Measurements from ENCODE around the gene ATRN. TPM values are rescaled to one million over a fixed set of nuclear protein-coding genes. Genes with fewer than 3 reads are reported as not detected.

ATRN gene
- total RNA-seq, 2 donors from 2014 or later, result 13.5 to 13.8 TPM

- Mint-ChIP-seq H3K27ac (no peak overlapping the region), H3K4me3 (no peak overlapping the region)
Measured at GRCh38 chr20:3694864-3695263, 224.0 kb downstream of the ATRN start.

GRCh38 chr20:3696200-3696599 is 225.4 kb downstream of the ATRN start:
- peaks cover 3% of the 10 kb centered on the region for H3K9me3 ChIP-seq (ENCODE audit: control insufficient read depth, low read length, poor library complexity, severe bottlenecking)
- Mint-ChIP-seq H3K4me1 (no peaks in the 10 kb centered on the region), H3K27me3 (no peaks in the 10 kb centered on the region), H3K27ac (no peak overlapping the region), H3K36me3 (ENCODE audit: low read depth) (no peaks in the 10 kb centered on the region), H3K4me3 (no peak overlapping the region)
- DNase-seq (no peak), ATAC-seq (no peak)

More at GRCh38 chr20:3694864-3695263, 224.0 kb downstream of the ATRN start:
- no peak for ATAC-seq
- Mint-ChIP-seq H3K27me3 (no peaks in the 10 kb centered on the region), H3K4me1 (no peaks in the 10 kb centered on the region), H3K36me3 (ENCODE audit: low read depth) (no peaks in the 10 kb centered on the region)
- peaks cover 3% of the 10 kb centered on the region for H3K9me3 ChIP-seq (ENCODE audit: control insufficient read depth, low read length, poor library complexity, severe bottlenecking)
- DNase-seq, result no peak

- no peaks in the 10 kb centered on the region for H3K27me3 Mint-ChIP-seq
- H3K36me3 Mint-ChIP-seq (ENCODE audit: low read depth), result no peaks in the 10 kb centered on the region
- DNase-seq, result no peak
- no peaks in the 10 kb centered on the region for H3K4me1 Mint-ChIP-seq
- H3K27ac Mint-ChIP-seq, result no peak overlapping the region
- H3K4me3 Mint-ChIP-seq, result no peak overlapping the region
- no peak for ATAC-seq
- H3K9me3 ChIP-seq (ENCODE audit: control insufficient read depth, low read length, poor library complexity, severe bottlenecking), result peaks cover 3% of the 10 kb centered on the region
Measured at GRCh38 chr20:3696745-3697587, 226.1 kb downstream of the ATRN start.

GRCh38 chr20:3697588-3698305 is 226.9 kb downstream of the ATRN start:
- no peak overlapping the region for H3K4me3 Mint-ChIP-seq

GRCh38 chr20:3698591-3699001 is 227.8 kb downstream of the ATRN start:
- ATAC-seq (no peak), DNase-seq (no peak)
- peaks cover 3% of the 10 kb centered on the region for H3K9me3 ChIP-seq (ENCODE audit: control insufficient read depth, low read length, poor library complexity, severe bottlenecking)
- H3K27ac Mint-ChIP-seq, result no peak overlapping the region
- H3K4me3 Mint-ChIP-seq, result no peak overlapping the region
- H3K36me3 Mint-ChIP-seq (ENCODE audit: low read depth), result no peaks in the 10 kb centered on the region
- peaks cover under 1% of the 10 kb centered on the region for H3K27me3 Mint-ChIP-seq
- no peaks in the 10 kb centered on the region for H3K4me1 Mint-ChIP-seq

More at GRCh38 chr20:3697588-3698305, 226.9 kb downstream of the ATRN start:
- no peaks in the 10 kb centered on the region for H3K36me3 Mint-ChIP-seq (ENCODE audit: low read depth)
- no peaks in the 10 kb centered on the region for H3K4me1 Mint-ChIP-seq
- DNase-seq (no peak), ATAC-seq (no peak)
- no peak overlapping the region for H3K27ac Mint-ChIP-seq
- no peaks in the 10 kb centered on the region for H3K27me3 Mint-ChIP-seq
- H3K9me3 ChIP-seq (ENCODE audit: control insufficient read depth, low read length, poor library complexity, severe bottlenecking), result peaks cover 3% of the 10 kb centered on the region

- ATAC-seq (no peak), DNase-seq (no peak)
- Mint-ChIP-seq H3K27ac (no peak overlapping the region), H3K36me3 (ENCODE audit: low read depth) (no peaks in the 10 kb centered on the region), H3K4me3 (no peak overlapping the region), H3K27me3 (peaks cover 5% of the 10 kb centered on the region), H3K4me1 (no peaks in the 10 kb centered on the region)
- peaks cover 3% of the 10 kb centered on the region for H3K9me3 ChIP-seq (ENCODE audit: control insufficient read depth, low read length, poor library complexity, severe bottlenecking)
Measured at GRCh38 chr20:3699037-3699436, 228.2 kb downstream of the ATRN start.

Other genes with a start within 250 kb of the ATRN start
- 1 to 10 TPM in 1 of 2 donors, under 1 TPM in 1; 0.37 to 1.3 TPM for gene SLC4A11, start 231.8 kb upstream of the ATRN start, total RNA-seq
- gene DNAAF9, start 63.3 kb upstream of the ATRN start, total RNA-seq, result 1 to 10 TPM; 6.5 to 6.7 TPM
- not detected for gene GFRA4, start 192.4 kb downstream of the ATRN start, total RNA-seq
- gene ADAM33, start 211.0 kb downstream of the ATRN start, total RNA-seq, result not detected
- gene SIGLEC1, start 241.6 kb downstream of the ATRN start, total RNA-seq, result under 1 TPM; 0.10 to 0.13 TPM